NT2/D1 (cell line): ENCODE data around the gene BCAT1.

Source experiments
- DNase-seq: peaks from one replicate; pipeline ENCODE4 v3.0.0-alpha.2; 2011; ENCODE audit warnings: low read depth, low spot score
- H3K27me3 ChIP-seq: 2 replicates; pipeline ENCODE4 v1.6.0; 2011; ENCODE audit warnings: mild to moderate bottlenecking; ENCODE audit not compliant: insufficient read length, insufficient read depth
- H3K36me3 ChIP-seq: 2 replicates; pipeline ENCODE4 v1.6.1; 2011; ENCODE audit warnings: mild to moderate bottlenecking, low read length, mixed read lengths; ENCODE audit not compliant: insufficient read depth, insufficient read length
- H3K4me1 ChIP-seq: 2 replicates; pipeline ENCODE4 v1.5.1; 2011; ENCODE audit not compliant: insufficient read depth, insufficient read length
- H3K4me3 ChIP-seq: 2 replicates; pipeline ENCODE4 v1.5.1; 2011; ENCODE audit warnings: low read depth; ENCODE audit not compliant: insufficient read length
- H3K9ac ChIP-seq: 2 replicates; pipeline ENCODE4 v1.6.0; 2011; ENCODE audit warnings: low read depth; ENCODE audit not compliant: insufficient read length
- H3K9me3 ChIP-seq: 2 replicates; pipeline ENCODE4 v1.5.1; 2011; ENCODE audit warnings: mild to moderate bottlenecking, low read length; ENCODE audit not compliant: insufficient read depth
- SUZ12 ChIP-seq: IDR thresholded peaks from 2 replicates; pipeline ENCODE4 v1.6.1; 2011; ENCODE audit not compliant: insufficient read length, insufficient read depth; ENCODE audit errors: extremely low read depth
- YY1 ChIP-seq: IDR thresholded peaks from 2 replicates; pipeline ENCODE4 v1.6.1; 2011; ENCODE audit not compliant: insufficient read length, insufficient read depth
- ZNF274 ChIP-seq: IDR thresholded peaks from 2 replicates; pipeline ENCODE4 v1.6.1; 2011; ENCODE audit warnings: mild to moderate bottlenecking, low read depth, low read length

Gene BCAT1

DNA sequence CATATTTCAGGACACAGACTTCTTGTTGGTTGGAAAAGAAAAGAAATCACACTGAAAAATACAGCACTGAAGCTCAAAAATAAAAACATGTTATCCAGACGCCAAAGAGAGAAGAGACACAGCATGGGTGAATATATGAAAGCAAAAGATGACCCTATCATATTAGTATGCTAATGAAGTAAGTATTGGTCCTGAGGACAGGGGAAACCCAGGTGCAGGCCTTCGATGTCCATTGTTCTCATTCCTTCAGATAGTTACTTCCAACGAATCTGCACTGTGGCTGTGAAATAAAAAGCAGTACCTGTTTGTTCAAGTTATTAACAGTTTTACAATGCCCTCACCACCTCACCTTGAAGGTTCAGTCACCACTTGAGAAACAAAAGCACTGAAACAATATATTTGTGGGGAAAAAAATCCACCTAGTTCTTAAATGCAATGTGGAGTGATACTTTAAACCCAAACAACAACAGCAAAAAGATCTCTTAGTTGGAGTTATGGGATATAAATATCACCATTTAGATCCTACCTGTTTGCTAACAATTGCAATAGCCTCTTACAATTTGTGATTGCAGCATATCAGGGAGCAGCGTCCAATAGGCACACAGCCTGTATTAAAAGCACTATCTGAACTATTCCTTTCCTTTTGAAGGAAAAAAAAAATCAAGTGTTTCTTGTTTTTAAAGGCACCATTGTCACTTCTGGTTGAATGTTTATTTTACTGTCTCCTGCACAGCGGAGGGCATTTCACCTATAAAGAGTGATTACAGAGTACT, 188.1 kb downstream of the BCAT1 start:
- TF ChIP-seq YY1 (no peak), SUZ12 (no peak), ZNF274 (no peak)
- no peaks in the 10 kb centered on the region for H3K36me3 ChIP-seq
- no peaks in the 10 kb centered on the region for H3K27me3 ChIP-seq
- no peaks in the 10 kb centered on the region for H3K4me1 ChIP-seq
- no peaks in the 10 kb centered on the region for H3K9me3 ChIP-seq
- DNase-seq, result no peak
- no peak overlapping the region for H3K4me3 ChIP-seq
- no peak overlapping the region for H3K9ac ChIP-seq

DNA sequence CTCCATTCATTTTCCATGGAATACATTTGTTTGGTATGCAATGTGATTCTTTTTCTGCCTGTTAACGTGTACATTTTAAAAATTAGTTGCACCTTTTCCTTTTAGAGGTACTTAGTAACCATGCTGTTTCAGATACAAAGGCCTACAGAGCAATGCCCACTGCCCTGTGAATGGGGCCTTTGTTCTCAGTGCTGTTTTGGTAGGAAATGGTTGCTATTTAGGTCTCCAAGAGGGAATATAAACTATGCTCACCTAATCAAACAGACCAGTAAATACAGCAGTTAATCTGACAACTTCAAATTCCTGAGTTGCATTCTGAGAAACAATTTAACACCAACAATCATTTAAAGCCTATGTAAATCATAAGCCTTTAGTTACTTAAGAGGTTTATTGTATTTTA, 188.7 kb downstream of the BCAT1 start:
- no peak for TF ChIP-seq ZNF274
- no peak for TF ChIP-seq YY1
- TF ChIP-seq SUZ12, result no peak
- Histone ChIP-seq H3K9me3 (no peaks in the 10 kb centered on the region), H3K27me3 (no peaks in the 10 kb centered on the region), H3K4me3 (no peak overlapping the region), H3K36me3 (no peaks in the 10 kb centered on the region), H3K9ac (no peak overlapping the region), H3K4me1 (no peaks in the 10 kb centered on the region)
- DNase-seq, result no peak
